Peyer's patch (tissue), 4 donors: ENCODE measurements around the gene TAF3.

Experiments used
- CTCF ChIP-seq, 6 experiments: fragments of 450-650 bp in 4 of 6; fragments of 200-600 bp in 2 of 6; sonication (generic) in 1 of 6; IDR thresholded peaks; one replicate each; pipeline ENCODE4 v1.5.1; 2017 to 2019; ENCODE audit warnings: antibody characterized with exemption in 6 of 6, mild to moderate bottlenecking in 3 of 6, moderate library complexity in 1 of 6
- POLR2A ChIP-seq, 2 donors: fragments of 450-650 bp; IDR thresholded peaks; one replicate each; pipeline ENCODE4 v1.5.1; 2017; ENCODE audit warnings: antibody characterized with exemption in 2 of 2, mild to moderate bottlenecking in 2 of 2, moderate library complexity in 2 of 2

GRCh38 chr10:7952266-7952665 lies 134.0 kb downstream of the TAF3 start:
- TF ChIP-seq POLR2A (IDR thresholded peaks at IDR 0.05) (no peak), CTCF (IDR thresholded peaks at IDR 0.05) (no peak)
